Chondrocyte (in vitro differentiated cells): ENCODE measurements around the gene MORN1. TPM values are rescaled to one million over a fixed set of nuclear protein-coding genes. Genes with fewer than 3 reads are reported as not detected.

Source experiments
- DNase-seq: peaks from one replicate; pipeline ENCODE4 v3.0.0; 2021; ENCODE audit warnings: mixed read lengths, low spot score
- H3K27ac Mint-ChIP-seq: one replicate; pipeline ENCODE4 v1.8.0; 2021; ENCODE audit warnings: mild to moderate bottlenecking, moderate library complexity, mixed read lengths; ENCODE audit not compliant: unreplicated experiment
- H3K27me3 Mint-ChIP-seq: 2 replicates; pipeline ENCODE4 v1.8.0; 2021; ENCODE audit warnings: low read depth, mixed read lengths
- H3K36me3 Mint-ChIP-seq: 2 replicates; pipeline ENCODE4 v1.8.0; 2021; ENCODE audit warnings: low read depth, mixed read lengths
- H3K4me1 Mint-ChIP-seq: 2 replicates; pipeline ENCODE4 v1.8.0; 2021; ENCODE audit warnings: low read depth, mild to moderate bottlenecking, mixed read lengths
- H3K4me3 Mint-ChIP-seq: one replicate; pipeline ENCODE4 v1.8.0; 2021; ENCODE audit warnings: mild to moderate bottlenecking, moderate library complexity, mixed read lengths; ENCODE audit not compliant: unreplicated experiment
- H3K9me3 Mint-ChIP-seq: 2 replicates; pipeline ENCODE4 v1.8.0; 2021; ENCODE audit warnings: low read depth, mixed read lengths
- CTCF ChIP-seq: fragments of 200-600 bp; sonication (generic); IDR thresholded peaks from 2 replicates; pipeline ENCODE4 v1.5.0; 2021; ENCODE audit warnings: antibody characterized with exemption, mild to moderate bottlenecking, moderate library complexity
- total RNA-seq: library from RNA; stranded (reverse); gene quantifications from 3 replicates; pipeline ENCODE4 v1.2.1, GENCODE V29; 2021

Gene MORN1
- total RNA-seq, 1 donor from 2014 or later: 6.7 TPM

- Mint-ChIP-seq H3K9me3 (peaks cover 4% of the 10 kb centered on the region), H3K4me1 (no peaks in the 10 kb centered on the region), H3K27ac (no peak overlapping the region), H3K4me3 (no peak overlapping the region), H3K27me3 (peaks cover 2% of the 10 kb centered on the region), H3K36me3 (peaks cover 1% of the 10 kb centered on the region)
- TF ChIP-seq CTCF: no peak
- no peak for DNase-seq
These were observed 34.5 kb upstream of the MORN1 start for GRCh38 chr1:2425892-2426291.

GRCh38 chr1:2422523-2422922, 31.2 kb upstream of the MORN1 start:
- Mint-ChIP-seq H3K27me3 (peaks cover 12% of the 10 kb centered on the region), H3K4me1 (no peaks in the 10 kb centered on the region), H3K9me3 (peaks cover 4% of the 10 kb centered on the region), H3K27ac (no peak overlapping the region), H3K36me3 (peaks cover 1% of the 10 kb centered on the region), H3K4me3 (no peak overlapping the region)
- DNase-seq: no peak
- TF ChIP-seq CTCF: no peak

- Mint-ChIP-seq H3K27ac (no peak overlapping the region), H3K36me3 (peaks cover 1% of the 10 kb centered on the region), H3K4me1 (peaks cover 1% of the 10 kb centered on the region), H3K9me3 (peaks cover 4% of the 10 kb centered on the region), H3K4me3 (no peak overlapping the region), H3K27me3 (peaks cover 12% of the 10 kb centered on the region)
- no peak for TF ChIP-seq CTCF
- DNase-seq: no peak
These were observed 28.1 kb upstream of the MORN1 start for GRCh38 chr1:2419416-2419815.

- no peak overlapping the region for H3K27ac Mint-ChIP-seq
- H3K4me1 Mint-ChIP-seq: peaks cover 7% of the 10 kb centered on the region
- no peak overlapping the region for H3K4me3 Mint-ChIP-seq
- H3K27me3 Mint-ChIP-seq: peaks cover 12% of the 10 kb centered on the region
- peaks cover 1% of the 10 kb centered on the region for H3K36me3 Mint-ChIP-seq
- H3K9me3 Mint-ChIP-seq: peaks cover 4% of the 10 kb centered on the region
- DNase-seq: no peak
- TF ChIP-seq CTCF: no peak
These were observed 27.5 kb upstream of the MORN1 start for GRCh38 chr1:2418791-2419320.

- TF ChIP-seq CTCF: no peak
- DNase-seq: no peak
- Mint-ChIP-seq H3K27ac (no peak overlapping the region), H3K4me1 (peaks cover 8% of the 10 kb centered on the region), H3K27me3 (peaks cover 12% of the 10 kb centered on the region), H3K9me3 (no peaks in the 10 kb centered on the region), H3K36me3 (no peaks in the 10 kb centered on the region), H3K4me3 (no peak overlapping the region)
These were observed 26.5 kb upstream of the MORN1 start for GRCh38 chr1:2417833-2418225.
